SH-SY5Y (cell line): ENCODE data around the gene MAST4.
A peak's percentile ranks its signal among the peaks of the same experiment; 100 is the strongest.

Experiments used
- GATA2 ChIP-seq: IDR thresholded peaks from 2 replicates; pipeline ENCODE4 v1.6.1; 2011; ENCODE audit warnings: mild to moderate bottlenecking, low read depth, low read length
- GATA3 ChIP-seq: IDR thresholded peaks from 2 replicates; pipeline ENCODE4 v1.6.1; 2011; ENCODE audit warnings: low read depth, mild to moderate bottlenecking, low read length, moderate library complexity

The MAST4 gene

DNA sequence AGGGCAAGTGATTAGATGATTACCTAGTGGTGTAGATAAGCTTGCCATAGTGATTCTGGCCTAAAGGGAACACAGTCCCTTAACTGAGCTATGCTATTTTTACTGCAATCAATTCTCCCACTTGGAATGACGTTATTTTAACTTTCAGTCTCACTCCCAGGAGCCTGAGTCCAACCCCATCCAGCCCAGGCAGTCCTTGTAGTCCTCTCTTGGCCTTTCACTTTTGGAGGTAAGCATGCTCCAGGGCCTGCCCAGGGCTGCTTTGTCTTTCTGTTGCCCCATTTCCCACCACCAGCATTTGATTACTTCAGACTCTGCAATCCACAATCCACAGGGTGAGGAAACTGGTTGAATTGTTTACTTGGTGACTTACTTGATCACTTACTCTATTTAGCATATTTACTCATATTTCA is 367.4 kb downstream of the MAST4 start:
- TF ChIP-seq GATA3, result no peak

DNA sequence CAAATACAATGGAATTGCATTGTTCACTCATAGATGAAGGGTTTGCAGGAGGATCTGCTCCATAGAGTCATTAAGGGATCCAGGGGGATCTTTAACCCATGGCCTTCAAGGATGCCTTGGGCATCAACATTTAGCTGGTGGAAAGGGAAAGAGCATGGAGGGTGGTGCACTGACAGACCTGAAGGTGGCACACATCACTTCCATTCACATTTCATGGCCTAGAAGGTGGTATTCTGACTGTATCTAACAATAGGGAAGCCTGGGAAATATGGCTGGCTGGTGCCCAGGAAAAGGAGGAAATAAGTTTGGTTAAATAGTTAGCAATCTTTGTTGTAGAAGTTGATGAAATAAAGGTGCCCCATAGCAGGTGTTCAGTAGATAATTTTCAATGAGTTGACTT is 370.2 kb downstream of the MAST4 start:
- TF ChIP-seq GATA2, result no peak
- no peak for TF ChIP-seq GATA3

DNA sequence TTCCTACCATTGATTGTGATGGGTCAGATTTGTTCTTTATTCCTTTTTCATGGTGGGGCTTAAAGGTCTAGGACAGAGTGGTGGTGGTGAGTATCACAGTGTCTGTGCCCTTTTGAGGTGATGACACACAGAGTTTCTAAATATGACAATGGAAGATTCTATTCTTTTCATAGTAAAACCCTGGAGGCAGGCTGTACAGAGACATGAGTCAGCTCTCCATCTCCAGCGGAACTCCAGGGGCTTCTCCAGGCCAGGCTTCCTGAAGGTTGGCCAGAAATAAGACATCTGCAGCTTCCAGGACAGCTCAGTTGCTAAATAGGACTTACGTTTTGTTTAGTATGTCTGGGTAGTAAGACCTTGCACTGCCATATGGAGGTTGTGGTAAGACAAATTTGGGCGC is 370.9 kb downstream of the MAST4 start:
- TF ChIP-seq GATA2, result no peak
- no peak for TF ChIP-seq GATA3

DNA sequence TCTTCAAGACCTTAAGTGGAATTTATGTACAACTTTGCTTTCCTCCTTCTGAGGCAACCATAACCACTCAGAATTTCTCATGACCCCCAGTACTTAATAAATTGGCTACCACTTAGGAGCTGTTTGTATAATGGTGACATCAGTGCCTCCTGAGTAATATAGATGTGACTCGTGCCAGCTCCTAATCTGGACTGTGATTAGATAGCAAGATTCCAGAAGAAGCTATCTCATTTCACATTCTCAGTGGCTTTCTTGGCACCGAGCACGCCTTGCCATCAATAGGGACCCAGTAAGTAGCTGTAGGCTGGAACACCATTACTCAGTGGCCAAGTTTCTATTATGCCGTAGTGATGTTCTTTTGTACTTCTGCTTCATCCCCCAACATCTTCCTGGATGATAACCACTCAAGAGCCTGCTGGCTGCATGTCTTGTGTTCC is 371.7 kb downstream of the MAST4 start:
- TF ChIP-seq GATA3 (no peak), GATA2 (no peak)

DNA sequence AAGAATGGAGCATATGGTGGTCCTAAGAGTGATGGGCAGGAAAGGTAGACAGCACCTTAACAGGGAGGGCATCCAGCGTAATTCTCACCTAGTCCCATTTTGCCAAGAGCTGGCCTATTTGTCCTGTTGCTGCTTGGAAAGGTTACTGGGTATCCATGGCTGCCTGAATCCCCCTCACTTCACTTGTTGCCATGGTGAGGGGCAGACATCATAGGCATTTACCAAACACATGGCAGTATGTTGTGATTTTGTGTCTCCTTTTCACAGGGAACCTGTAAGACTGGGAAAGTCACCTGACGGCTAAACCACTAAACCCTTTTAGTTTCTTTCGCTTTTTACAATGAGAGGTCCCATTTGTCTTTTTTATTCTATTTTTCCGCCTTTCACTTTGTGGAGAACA is 373.3 kb downstream of the MAST4 start:
- TF ChIP-seq GATA3 (no peak), GATA2 (no peak)

DNA sequence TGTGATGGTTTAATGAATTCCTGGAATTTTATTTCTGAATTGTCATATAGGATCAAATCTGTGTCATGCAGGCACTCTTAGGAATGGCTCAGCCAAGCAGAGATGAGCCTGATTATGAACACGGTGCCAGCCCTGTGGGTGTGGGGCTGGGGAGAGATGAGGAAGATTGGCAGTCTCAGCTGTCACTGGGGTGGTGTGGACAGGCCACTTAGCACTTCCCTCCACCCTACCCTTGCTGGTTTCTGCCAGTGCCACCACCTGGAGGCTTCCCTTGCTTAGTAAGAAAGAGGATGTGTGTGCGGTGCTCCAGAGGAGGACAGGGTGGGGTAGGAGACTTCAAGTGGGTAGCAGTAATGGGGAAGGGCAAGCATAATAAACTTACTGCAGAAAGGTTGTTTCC is 373.8 kb downstream of the MAST4 start:
- TF ChIP-seq GATA2 (peak; percentile 34; the same call in 1 of the 2 replicates), GATA3 (no peak)

DNA sequence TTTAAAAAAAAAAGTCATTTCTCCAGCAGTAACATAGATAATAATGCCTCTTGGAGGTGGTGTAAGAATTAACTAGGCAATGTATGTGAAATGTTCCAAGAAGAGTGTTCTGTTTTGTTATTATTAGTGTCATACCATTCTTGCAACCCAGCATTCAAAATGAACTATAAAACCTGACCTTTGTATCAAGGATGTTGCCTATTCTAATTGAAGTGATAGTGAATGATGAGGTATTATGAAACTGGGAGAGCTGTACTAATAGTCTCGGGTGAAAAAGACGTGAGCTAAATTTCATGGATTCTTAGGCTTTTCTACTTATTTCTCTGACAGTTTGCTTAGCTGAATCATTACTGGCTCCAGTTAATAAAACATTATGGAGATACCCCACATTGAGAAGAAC is 375.8 kb downstream of the MAST4 start:
- TF ChIP-seq GATA3 (no peak), GATA2 (no peak)

DNA sequence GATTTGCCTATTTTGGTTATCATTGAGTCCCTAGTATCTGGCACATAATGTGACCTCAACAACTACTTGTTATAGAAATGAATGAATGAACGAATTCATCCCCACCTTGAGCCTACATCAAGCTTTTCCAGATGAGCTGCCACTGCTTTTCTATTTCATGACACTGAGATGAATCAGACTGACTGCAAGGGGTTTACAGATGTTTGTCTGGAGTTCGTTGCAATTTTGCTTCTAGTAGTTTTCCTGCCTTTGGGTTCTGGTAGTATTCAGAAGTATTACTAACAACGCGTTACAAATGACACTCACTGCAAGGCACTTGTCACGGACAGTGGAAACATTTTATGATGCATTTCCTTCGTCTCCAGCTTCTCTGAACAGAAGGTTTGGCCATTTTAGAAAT is 378.1 kb downstream of the MAST4 start:
- TF ChIP-seq GATA3 (no peak), GATA2 (no peak)

DNA sequence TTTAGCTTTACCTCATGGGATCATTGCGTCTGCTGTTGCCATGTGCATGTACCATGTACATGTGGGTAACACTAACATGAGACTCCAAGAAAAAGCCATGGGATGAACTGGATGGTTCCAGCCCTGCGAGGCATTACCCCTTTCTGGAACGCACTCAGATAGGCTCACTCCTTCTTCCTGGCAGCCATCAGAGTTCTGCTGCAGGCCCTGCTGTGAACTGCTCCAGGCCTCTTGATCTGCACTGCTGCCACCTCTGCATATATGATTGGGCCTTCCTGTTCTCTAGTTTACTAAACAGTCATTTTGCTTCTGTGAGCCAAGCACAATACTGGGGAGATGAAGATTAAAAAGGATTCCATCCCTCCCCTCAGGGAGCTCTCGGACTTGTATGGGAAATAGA is 379.9 kb downstream of the MAST4 start:
- TF ChIP-seq GATA3 (no peak), GATA2 (no peak)

DNA sequence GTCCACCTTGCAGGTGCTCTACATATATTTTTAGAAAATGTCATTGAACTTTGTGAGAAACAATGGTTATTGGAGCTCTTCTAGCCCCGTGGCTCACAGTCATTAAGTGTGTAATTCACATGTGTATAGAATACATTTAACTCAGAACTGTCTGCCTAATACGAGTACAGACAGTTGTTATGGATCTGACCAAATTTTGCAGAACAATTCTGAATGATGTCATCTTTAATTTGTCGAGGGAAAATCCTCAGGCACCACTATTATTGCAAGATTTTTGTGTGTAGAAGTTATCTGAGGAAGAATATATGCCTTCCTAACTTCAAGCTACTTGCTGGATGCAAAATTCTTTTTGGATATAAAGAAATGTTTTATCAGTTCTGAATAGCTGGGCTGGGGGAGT is 383.5 kb downstream of the MAST4 start:
- TF ChIP-seq GATA2 (no peak), GATA3 (no peak)

DNA sequence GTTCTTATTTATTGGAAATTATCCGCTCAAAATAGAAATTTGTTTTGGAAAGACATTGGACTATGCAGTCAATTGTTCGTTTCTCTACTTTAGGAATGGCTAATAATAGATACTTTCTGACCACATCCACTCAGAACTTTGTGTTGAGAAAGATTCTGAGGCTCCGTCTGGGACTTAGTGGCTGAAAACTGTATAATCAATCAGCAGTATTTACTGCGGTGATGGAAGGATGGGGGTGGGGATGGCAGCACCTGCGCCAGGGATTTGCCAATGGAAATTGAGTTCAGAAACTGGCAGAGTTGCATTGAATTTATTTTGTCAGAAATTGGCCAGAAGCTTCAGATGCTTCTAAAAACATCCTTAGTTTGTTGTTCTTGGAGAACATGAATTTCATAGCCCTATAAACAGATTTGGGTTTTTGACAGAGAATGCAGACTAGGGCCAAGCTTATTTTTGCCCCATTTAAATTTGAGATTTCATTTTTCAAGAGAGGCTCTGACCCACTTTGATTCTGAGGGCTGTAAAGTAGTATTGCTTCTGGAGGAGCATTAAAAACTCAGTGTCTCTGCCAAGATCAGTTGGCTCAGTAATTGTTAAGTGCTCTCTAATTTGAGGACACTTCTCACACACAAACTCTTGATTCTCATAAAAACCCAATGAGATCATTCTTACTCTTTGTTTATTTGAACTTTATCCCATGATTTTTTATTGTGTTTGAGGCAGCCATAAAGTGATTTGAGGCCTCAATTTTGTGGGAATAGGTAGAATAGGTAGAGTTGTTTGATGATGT is 385.3 kb downstream of the MAST4 start:
- TF ChIP-seq GATA3 (no peak), GATA2 (no peak)

DNA sequence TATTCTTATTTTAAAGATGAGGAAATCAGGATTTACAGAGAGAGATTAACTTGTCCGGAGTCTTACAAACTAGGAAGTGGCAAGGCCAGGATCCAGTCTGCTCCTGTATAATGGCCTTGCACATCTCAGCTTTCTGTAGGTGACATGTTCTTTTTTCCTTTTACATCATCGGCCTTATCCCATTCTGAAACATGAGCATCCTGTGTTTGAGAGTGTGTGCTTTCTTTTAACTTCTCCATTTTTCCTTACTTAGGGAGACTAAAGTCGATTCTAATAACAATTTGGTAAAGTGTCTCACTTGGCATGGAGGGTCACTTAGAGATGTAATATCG is 385.8 kb downstream of the MAST4 start:
- TF ChIP-seq GATA2, result no peak
- TF ChIP-seq GATA3, result no peak

DNA sequence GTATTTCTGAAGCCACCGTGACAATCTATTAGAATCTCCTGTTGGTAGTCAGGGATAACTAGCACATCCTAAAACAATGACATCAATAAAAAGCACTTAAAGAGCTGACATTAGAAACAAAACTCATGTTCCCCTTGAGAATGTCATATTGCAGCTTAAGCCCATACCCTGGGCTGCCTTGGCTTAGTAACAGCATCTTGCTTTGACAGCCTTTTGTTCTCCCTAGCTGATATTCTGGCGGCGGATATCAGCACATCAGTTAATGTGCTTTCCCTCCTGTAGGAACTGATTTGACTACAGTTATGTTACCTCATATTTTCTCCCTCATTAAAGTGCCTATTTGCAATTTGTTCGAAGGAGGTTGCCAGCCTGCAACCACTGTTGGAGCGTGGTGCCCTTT is 386.3 kb downstream of the MAST4 start:
- TF ChIP-seq GATA2 (no peak), GATA3 (no peak)

DNA sequence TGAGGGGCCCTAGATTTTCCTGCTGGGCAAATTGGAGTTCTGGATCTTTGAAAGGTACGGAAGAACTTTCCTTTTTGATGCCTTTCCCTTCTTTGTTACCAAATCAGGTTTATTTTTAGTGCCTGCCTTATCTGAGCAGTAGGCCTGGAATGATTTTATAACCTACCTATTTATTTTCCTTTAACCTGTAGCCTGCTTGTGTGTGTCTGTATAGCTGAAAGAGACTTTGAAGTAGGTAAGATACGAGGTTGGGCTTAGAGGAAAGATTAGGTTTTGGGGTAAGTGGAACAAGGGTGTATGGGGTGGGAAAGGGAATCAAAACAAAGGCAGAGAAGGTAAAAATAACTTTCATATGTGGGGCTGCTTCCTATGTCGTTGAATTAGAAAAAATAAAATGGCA is 389.2 kb downstream of the MAST4 start:
- TF ChIP-seq GATA3 (no peak), GATA2 (no peak)

DNA sequence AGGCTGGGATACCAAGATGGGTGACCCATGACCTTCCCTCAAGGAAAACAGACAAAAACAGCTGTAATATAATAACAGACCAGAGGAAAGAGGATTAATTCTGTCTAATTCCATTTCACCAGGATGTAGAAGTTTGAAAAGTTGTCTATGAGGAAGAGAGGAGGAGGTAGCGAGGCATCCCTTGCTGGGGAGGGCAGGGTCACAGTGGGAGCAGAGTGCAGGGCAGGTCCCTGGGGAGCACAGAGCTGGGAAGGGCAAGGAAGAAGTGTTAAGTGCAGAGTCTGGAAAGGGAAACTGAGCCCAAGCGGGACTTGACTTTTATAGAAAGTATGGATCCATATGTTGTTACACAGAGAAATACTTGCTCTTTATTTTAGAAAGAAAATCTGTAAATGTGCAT is 389.8 kb downstream of the MAST4 start:
- TF ChIP-seq GATA3, result no peak
- TF ChIP-seq GATA2, result no peak

DNA sequence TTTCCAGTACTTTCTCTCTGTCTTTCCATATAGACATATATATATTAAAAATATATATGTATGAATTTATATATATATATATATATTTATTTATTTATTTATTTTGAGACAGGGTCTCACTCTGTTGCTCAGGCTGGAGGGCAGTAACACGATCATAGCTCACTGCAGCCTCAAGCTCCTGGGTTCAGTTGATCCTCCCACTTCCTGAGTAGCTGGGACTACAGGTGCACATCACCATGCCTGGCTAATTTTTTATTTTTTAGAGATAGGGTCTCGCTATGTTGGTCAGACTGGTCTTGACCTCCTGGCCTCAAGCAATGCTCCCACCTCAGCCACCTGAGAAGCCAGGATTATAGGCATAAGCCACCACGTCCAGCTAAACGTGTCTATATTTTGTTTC is 390.3 kb downstream of the MAST4 start:
- TF ChIP-seq GATA3 (no peak), GATA2 (no peak)

DNA sequence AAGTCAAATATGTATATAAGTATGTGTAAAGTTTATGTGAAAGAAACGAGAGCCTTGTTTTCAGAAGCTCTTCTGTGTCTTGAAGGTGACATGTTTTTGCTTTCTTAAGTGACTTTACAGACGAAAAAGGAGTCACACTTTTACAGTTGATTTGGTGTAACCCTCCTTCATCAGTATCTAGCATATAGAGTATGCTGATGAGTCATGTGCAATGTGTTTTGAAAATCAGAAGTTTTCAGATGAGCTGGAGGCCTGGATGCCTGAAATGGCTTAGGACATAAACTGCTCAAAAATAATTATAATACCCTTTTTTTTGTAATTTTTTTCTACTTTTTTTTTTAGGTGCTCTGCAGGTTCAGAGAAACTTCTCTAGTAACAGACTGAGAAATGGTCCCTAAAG is 390.9 kb downstream of the MAST4 start:
- TF ChIP-seq GATA2 (no peak), GATA3 (no peak)
